Raji (cell line): Measurements from ENCODE around the gene TRMT61B.

ENCODE experiments used
- POLR2A ChIP-seq: IDR thresholded peaks from 2 replicates; pipeline ENCODE4 v1.6.1; 2011; ENCODE audit warnings: low read depth, low read length, control low read depth; ENCODE audit not compliant: insufficient read depth

Gene TRMT61B

DNA sequence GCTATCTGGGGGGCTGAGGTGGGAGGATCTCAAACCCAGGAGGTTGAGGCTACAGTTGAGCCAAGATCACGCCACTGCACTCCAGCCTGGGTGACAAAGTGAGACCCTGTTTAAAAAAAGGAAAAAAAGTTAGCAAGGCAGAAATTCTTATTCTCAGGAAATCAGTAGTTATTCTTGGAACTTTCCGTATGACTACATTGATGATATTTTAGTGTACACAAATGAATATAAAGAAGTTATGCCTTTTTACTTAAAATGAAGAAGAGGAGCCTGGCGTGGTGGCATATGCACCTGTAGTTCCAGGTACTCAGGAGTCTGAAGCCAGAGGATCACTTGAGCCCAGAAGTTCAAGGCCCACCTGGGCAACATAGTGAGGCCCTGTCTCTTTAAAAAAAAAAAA is 52.1 kb downstream of the TRMT61B start:
- no peak for TF ChIP-seq POLR2A

DNA sequence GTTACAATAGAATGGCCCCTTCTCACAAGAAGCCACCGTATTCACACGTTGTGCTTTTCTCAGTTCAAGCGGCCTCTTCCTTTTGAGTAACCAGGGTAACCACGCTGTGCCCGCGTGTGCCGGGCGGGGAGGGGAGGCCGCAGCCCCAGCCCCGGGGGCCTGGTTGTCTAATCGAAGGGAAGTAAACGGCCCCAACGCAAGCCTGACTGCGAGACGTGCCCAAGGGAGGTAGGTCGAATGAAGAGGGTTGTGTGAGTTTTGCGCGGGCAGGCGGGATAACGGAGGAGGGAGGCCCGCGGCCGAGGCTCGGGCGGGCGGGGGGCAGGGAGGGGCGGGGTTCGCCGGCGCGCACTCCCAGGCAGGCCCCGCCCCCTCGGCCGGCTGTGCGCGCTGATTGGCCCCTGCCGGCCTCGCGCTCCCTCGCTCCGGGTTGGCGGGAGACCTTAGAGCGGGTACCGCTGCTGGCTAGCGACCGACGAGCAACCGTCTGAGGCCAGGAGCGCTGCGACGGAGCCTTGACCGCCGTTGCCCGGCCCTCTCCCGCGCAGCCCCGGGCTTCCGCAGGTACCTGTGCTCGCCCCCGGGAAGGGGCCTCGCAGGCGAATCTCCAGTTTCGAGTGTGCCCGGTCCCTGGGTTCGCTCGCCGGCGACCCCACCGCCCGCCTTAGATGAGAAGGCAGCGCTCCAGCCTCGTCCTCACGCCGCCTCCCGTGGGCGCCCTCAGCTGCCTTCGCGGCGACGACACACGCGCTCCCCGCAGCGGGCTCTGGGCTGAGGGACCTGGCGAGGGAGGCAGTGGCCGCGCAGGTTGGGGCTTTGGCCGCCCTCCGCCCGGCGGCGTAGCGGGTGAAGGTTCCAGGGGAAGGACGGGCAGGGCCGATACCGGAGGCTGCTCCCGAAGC is 59.5 kb downstream of the TRMT61B start, which contains the start of gene SPDYA:
Gene SPDYA (plus strand): TSS at position 451 of the 902 bp plus-strand sequence. CDS start 5,181 bp downstream, outside the sequence.
- TF ChIP-seq POLR2A = no peak

DNA sequence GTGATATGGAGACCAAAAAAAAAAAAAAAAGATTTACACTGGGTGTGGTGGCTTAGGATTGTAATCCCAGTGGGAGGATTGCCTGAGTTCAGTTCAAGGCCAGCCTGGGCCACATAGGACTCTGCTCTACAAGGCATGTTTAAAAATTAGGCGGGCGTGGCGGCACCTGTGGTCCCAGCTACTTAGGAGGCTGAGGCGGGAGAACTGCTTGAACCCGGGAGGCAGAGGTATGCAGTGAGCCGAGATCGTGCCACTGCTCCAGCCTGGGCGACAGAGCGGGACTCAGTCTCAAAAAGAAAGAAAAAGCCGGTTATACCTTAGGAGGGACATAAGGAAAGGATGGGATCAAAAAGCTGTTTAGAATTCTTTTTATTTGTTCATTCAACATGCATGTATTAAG is 60.2 kb downstream of the TRMT61B start:
- no peak for TF ChIP-seq POLR2A

GRCh38 chr2:28802975-28803429 is 67.1 kb downstream of the TRMT61B start:
- no peak for TF ChIP-seq POLR2A

- no peak for TF ChIP-seq POLR2A
These were observed 68.4 kb downstream of the TRMT61B start for GRCh38 chr2:28801726-28802125.
